Prostate gland (tissue), 2 donors: ENCODE results near the gene ADNP. TPM values are rescaled to one million over a fixed set of nuclear protein-coding genes. Genes with fewer than 3 reads are reported as not detected.

Experiments used
- DNase-seq: peaks from one replicate; pipeline ENCODE4 v3.0.0-alpha.2; 2019; ENCODE audit warnings: low spot score
- H3K27ac ChIP-seq, 2 donors: fragments of 200-600 bp; sonication (generic); 2 replicates each; pipeline ENCODE4 v1.5.1; 2017 to 2019
- H3K27me3 ChIP-seq: fragments of 200-600 bp; sonication (generic); replicated peaks from 2 replicates; pipeline ENCODE4 v1.5.1; 2019; ENCODE audit not compliant: insufficient read depth
- H3K36me3 ChIP-seq, 2 donors: fragments of 200-600 bp; sonication (generic); 1 replicate in 1 of 2; 2 replicates in 1 of 2; pipeline versions ENCODE4 v1.5.1 to v1.8.1; 2017 to 2019
- H3K4me1 ChIP-seq: fragments of 200-600 bp; sonication (generic); replicated peaks from 2 replicates; pipeline ENCODE4 v1.5.1; 2019
- H3K4me3 ChIP-seq, 2 donors: fragments of 200-600 bp; sonication (generic); 2 replicates each; pipeline ENCODE4 v1.5.1; 2017 to 2019
- H3K9me3 ChIP-seq: fragments of 200-600 bp; sonication (generic); 2 replicates; pipeline ENCODE4 v1.5.1; 2017
- CTCF ChIP-seq, 4 experiments: fragments of 200-600 bp in 2 of 4; fragments of 450-650 bp in 2 of 4; sonication (generic) in 2 of 4; IDR thresholded peaks; 1 replicate in 3 of 4; 2 replicates in 1 of 4; pipeline ENCODE4 v1.5.1; 2016 to 2019; ENCODE audit warnings: antibody characterized with exemption in 4 of 4, mild to moderate bottlenecking in 2 of 4, moderate library complexity in 2 of 4
- POLR2A ChIP-seq: fragments of 450-650 bp; IDR thresholded peaks from one replicate; pipeline ENCODE4 v1.6.1; 2016; ENCODE audit warnings: antibody characterized with exemption, mild to moderate bottlenecking
- POLR2AphosphoS5 ChIP-seq: sonication (generic); formaldehyde crosslinking; IDR thresholded peaks from one replicate; pipeline ENCODE4 v1.6.1; 2017; ENCODE audit warnings: antibody characterized with exemption
- WGBS: methylation state at CpG from one replicate; pipeline ENCODE4 v1.1.5; 2018; 5-methylcytosine and 5-hydroxymethylcytosine counted together
- intact Hi-C: fragments of 100-400 bp; cut with DNase I; formaldehyde crosslinking; loops from one replicate; pipeline ENCODE4 v1.14.2; 2022
- small RNA-seq, 2 donors: library from RNA; depleted of rRNA; stranded (forward); fragments of <200 nt; gene quantifications; one replicate each; pipeline ENCODE3, GENCODE V24; 2016
- total RNA-seq, 2 donors: library from RNA; depleted of rRNA; stranded (reverse); fragments of >200 nt; gene quantifications; one replicate each; pipeline ENCODE4 v1.1.0, GENCODE V29; 2016

The ADNP gene
- total RNA-seq, 2 donors from 2014 or later, result 46.8 to 84.7 TPM

- Histone ChIP-seq H3K9me3 (no peaks in the 10 kb centered on the region), H3K36me3 (no peaks in the 10 kb centered on the region), H3K4me1 (no peaks in the 10 kb centered on the region), H3K27me3 (no peaks in the 10 kb centered on the region), H3K27ac (no peak overlapping the region), H3K4me3 (no peak overlapping the region)
- 88% methylated on average over 5 of the region's 5 CpGs for WGBS
- TF ChIP-seq POLR2AphosphoS5 (no peak), POLR2A (no peak), CTCF (IDR thresholded peaks at IDR 0.05) (no peak)
- intact Hi-C loops, result no loop called here
- DNase-seq, result no peak
These were observed 88.4 kb downstream of the ADNP start for GRCh38 chr20:50842821-50843220.

Small RNAs within 50 kb of the gene (small RNA-seq; reads per million reads assigned to genes)
- gene TMSB4XP6, result 0 reads per million in 2 donors

Other genes starting within 250 kb of the ADNP start
- gene RIPOR3, start 239.9 kb downstream of the ADNP start, total RNA-seq, result 10 to 100 TPM in 1 of 2 donors, under 1 TPM in 1; 0.55 to 11.3 TPM
- 10 to 100 TPM in 1 of 2 donors, 1 to 10 TPM in 1; 8.3 to 14.4 TPM for gene PARD6B, start 199.9 kb downstream of the ADNP start, total RNA-seq
- 10 to 100 TPM in 1 of 2 donors, 1 to 10 TPM in 1; 2.9 to 11.4 TPM for gene BCAS4, start 136.4 kb downstream of the ADNP start, total RNA-seq
- 10 to 100 TPM; 31.6 to 61.6 TPM for gene DPM1, start 27.1 kb upstream of the ADNP start, total RNA-seq
- 1 to 10 TPM; 6.6 to 7.9 TPM for gene MOCS3, start 27.4 kb upstream of the ADNP start, total RNA-seq
- 10 to 100 TPM in 1 of 2 donors, 1 to 10 TPM in 1; 6.8 to 57.9 TPM for gene KCNG1, start 91.7 kb upstream of the ADNP start, total RNA-seq